Heart right ventricle (tissue), 16 donors: ENCODE results near the gene ZNF518B. TPM values are rescaled to one million over a fixed set of nuclear protein-coding genes. Genes with fewer than 3 reads are reported as not detected.

Experiments used
- ATAC-seq, 8 donors: fragments of 200-7000 bp; cut with Tn5 transposase; one replicate each; pipeline ENCODE4 v1.9.1; 2020; ENCODE audit warnings: mild to moderate bottlenecking in 8 of 8, moderate library complexity in 8 of 8, moderate number of reproducible peaks in 1 of 8
- DNase-seq, 2 donors: peaks; one replicate each; pipeline ENCODE4 v3.0.0-alpha.2; 2020
- H3K27ac ChIP-seq, 10 donors: fragments of 200-600 bp; sonication (generic) in 2 of 10; one replicate each; pipeline versions ENCODE4 v1.5.0 to v1.8.0; 2020 to 2022; ENCODE audit warnings: mild to moderate bottlenecking in 3 of 10
- H3K27me3 ChIP-seq, 7 donors: fragments of 200-600 bp; one replicate each; pipeline ENCODE4 v1.8.0; 2021 to 2022; ENCODE audit warnings: mild to moderate bottlenecking in 2 of 7
- H3K36me3 ChIP-seq, 9 donors: fragments of 200-600 bp; sonication (generic) in 1 of 9; one replicate each; pipeline versions ENCODE4 v1.5.0 to v1.8.0; 2020 to 2022; ENCODE audit warnings: mild to moderate bottlenecking in 2 of 9
- H3K4me1 ChIP-seq, 9 donors: fragments of 200-600 bp; sonication (generic) in 1 of 9; one replicate each; pipeline versions ENCODE4 v1.5.0 to v1.8.0; 2020 to 2022; ENCODE audit warnings: mild to moderate bottlenecking in 4 of 9
- H3K4me3 ChIP-seq, 10 donors: fragments of 200-600 bp; sonication (generic) in 2 of 10; one replicate each; pipeline versions ENCODE4 v1.5.0 to v1.8.0; 2020 to 2022; ENCODE audit warnings: mild to moderate bottlenecking in 7 of 10, moderate library complexity in 2 of 10
- H3K9me3 ChIP-seq, 11 donors: fragments of 200-600 bp in 10 of 11; sonication (generic) in 2 of 11; one replicate each; pipeline versions ENCODE4 v1.5.0 to v1.8.0; 2013 to 2022; ENCODE audit warnings: mild to moderate bottlenecking in 2 of 11, control low read depth in 1 of 11, moderate library complexity in 1 of 11
- WGBS, 2 donors: extraction: QIAGEN DNeasy Blood & Tissue Kit; methylation state at CpG; one replicate each; pipeline ENCODE4 v1.1.7; 2013; ENCODE audit warnings: inconsistent platforms in 1 of 2; 5-methylcytosine and 5-hydroxymethylcytosine counted together
- intact Hi-C, 10 donors: fragments of 100-400 bp; cut with DNase I; formaldehyde crosslinking; loops; one replicate each; pipeline versions ENCODE4 v1.11.1 to v1.14.2; 2022
- long read RNA-seq, 3 donors: library from polyadenylated mRNA; unstranded; transcript quantifications; one replicate each; pipeline ENCODE4 v2.0.0, GENCODE V29; 2020 to 2021
- polyA plus RNA-seq, 2 donors: library from polyadenylated mRNA; stranded (reverse); fragments of 200-250 nt; gene quantifications; one replicate each; pipeline ENCODE4 v1.2.3, GENCODE V29; 2013
- total RNA-seq, 10 donors: library from RNA; stranded (reverse); fragmentation: NEBNext Ultra II Directional in 3 of 10; extraction: Animal tissue kit (Norgen Biotek cat#: 25700) in 3 of 10; gene quantifications; one replicate each; pipeline versions ENCODE4 v1.2.1 to v1.2.4, GENCODE V29; 2021 to 2023
- TF ChIP-seq, protein P1 (sequence below), 9 donors: fragments of 200-600 bp; sonication (generic) in 2 of 9; IDR thresholded peaks; one replicate each; pipeline versions ENCODE4 v1.5.0 to v1.8.0; 2021 to 2022; ENCODE audit warnings: antibody characterized with exemption in 9 of 9, mild to moderate bottlenecking in 5 of 9, moderate library complexity in 1 of 9
- donor health status: Arrhythmogenic right ventricular cardiomyopathy.
- donor health status: ischemic (EF 13 %, LVEDD 7.1; RV severe dilation, severe dysfunction).
- donor health status: healthy with polysubstance abuse.
- donor health status: DM: no; HTN: yes; CAD: no.
- donor health status: DM: no; HTN: no; CAD: no.
- donor health status: ischemic (EF 25% LVEDD 6.9; RV normal size, moderate dysfunction).
- donor health status: ischemic (EF 25% LVEDD 5.7; RV mildly dilated, moderate dysfunction).
- donor health status: healthy.
- donor health status: DM: yes; HTN: yes; CAD: no.
- donor health status: Ischemic cardiomyopathy.
- donor health status: ischemic (EF 35%, LVEDD 5.7; RV mildly dilated, moderate dysfunction).
- donor health status: nonischemic (EF 11% LVEDD 7.7; RV severe dilation, severe dysfunction).
- donor health status: DM: yes; HTN: yes; CAD: no.
- donor health status: PGD.
- donor health status: ischemic (EF 29% LVEDD 5.4; RV normal size, mild dysfunction).
- donor health status: nonischemic (EF 23%, LVEDD 6.1; RV moderate dilation, normal function).

Gene ZNF518B, protein sequence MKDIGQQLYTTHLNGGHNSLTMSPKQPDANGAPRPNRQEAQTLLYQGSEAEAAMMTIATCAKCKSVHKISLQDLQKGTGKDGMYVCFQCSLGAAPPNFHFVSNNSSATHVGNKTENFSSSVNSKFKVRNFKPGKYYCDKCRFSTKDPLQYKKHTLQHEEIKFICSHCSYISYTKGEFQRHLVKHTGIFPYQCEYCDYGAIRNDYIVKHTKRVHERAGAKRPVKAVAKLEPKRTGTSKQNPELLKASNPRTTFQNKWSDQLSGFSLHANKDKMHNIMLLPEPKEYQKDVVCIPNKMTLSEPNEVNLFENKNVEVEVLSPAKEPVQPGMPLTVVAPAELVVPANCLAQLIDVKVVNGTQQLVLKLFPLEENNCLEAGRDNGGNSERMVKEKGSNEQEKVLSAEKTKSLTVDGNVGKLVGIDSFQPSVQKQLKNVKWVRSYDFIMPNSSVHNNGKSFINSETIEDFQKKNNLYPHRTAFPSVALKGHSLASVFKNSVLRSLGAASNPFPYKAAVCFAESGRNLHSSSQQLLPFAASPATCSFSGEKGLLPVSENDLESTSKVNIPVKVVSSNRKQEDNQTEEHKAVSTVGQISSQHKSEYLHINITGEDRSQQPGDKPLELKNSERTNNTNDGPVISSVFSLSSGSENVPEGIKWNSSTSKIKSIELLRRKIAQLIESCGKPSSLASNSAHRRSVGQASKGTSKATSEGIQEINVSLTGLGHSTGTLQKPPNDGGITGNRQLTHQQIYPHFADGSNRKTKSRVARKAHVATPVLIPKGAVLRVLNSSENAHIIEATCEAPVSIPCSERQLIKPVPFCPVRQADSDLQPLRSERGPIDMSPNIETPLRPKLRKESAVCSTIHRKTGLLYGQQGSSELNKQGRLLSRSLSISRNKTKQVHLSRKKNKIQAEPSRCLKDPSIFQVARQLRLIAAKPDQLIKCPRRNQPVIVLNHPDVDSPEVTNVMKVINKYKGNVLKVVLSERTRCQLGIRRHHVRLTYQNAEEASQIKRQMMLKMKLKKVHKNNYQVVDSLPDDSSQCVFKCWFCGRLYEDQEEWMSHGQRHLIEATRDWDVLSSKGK
- total RNA-seq: 10 to 100 TPM; 18.7 to 28.2 (median 24.4) TPM
- polyA plus RNA-seq: 1 to 10 TPM; 5.2 to 6.9 TPM
- long read RNA-seq, donor 1, full-length matches to known transcripts: 16 of 24 reads
- long read RNA-seq, donor 1, partial matches to known transcripts: 4 of 24 reads
- long read RNA-seq, donor 1, other reads (novel, unspliced or antisense): 4 of 24 reads
- long read RNA-seq, donor 2, full-length matches to known transcripts: 18 of 28 reads
- long read RNA-seq, donor 2, partial matches to known transcripts: 0 of 28 reads
- long read RNA-seq, donor 2, other reads (novel, unspliced or antisense): 10 of 28 reads
- long read RNA-seq, donor 3, full-length matches to known transcripts: 25 of 36 reads
- long read RNA-seq, donor 3, partial matches to known transcripts: 0 of 36 reads
- long read RNA-seq, donor 3, other reads (novel, unspliced or antisense): 11 of 36 reads

DNA sequence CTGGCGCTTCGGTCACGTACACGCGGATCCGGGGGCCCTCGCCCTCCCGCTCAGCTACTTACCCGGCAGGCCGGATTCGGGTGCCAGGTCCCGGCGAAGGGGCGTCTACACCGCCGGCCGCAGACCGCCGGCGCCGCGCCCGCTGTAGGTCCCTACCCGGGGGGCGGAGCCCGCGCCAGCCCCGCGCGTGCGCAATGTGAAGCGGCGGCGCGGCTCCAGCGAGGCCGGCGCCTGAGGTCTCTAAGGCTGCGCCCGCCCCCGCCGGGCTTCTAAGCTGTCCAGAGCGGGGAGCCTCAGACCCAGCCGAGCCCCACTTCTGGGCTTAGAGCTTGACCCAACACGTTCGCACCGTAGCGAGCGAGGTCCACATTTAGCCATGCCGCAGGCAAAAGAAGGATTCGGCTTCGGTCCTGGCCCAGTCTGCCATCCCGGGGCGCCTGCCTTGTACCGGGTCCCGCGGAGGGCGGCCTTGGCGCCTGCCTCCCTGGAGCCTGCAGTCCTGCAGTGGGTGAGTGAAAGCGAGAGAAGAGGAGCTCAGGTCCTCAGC, at the start of gene ZNF518B:
Gene ZNF518B (minus strand): TSS at position 172 of the 547 bp plus-strand sequence. CDS start 11,098 bp downstream, outside the sequence.
- Histone ChIP-seq H3K9me3 (no peaks in the 10 kb centered on the region), H3K27me3 (peaks cover 6 to 49% (median 24%) of the 10 kb centered on the region in 7 donors), H3K36me3 (peaks cover 0 to 32% (median 12%) of the 10 kb centered on the region in 9 donors), H3K27ac (peak within 1 kb of the TSS in 9 of 10 donors; percentile 36 to 81 (median 64)), H3K4me1 (peaks cover 0 to 33% (median 18%) of the 10 kb centered on the region in 9 donors), H3K4me3 (peak within 1 kb of the TSS; percentile 48 to 70 (median 64))
- intact Hi-C loops: loop anchor here in 1 of 10 donors (10.0 kb wide), 1 partner anchor 87 kb away; no protein-coding TSS in a partner anchor
- TF ChIP-seq, protein P1, sequence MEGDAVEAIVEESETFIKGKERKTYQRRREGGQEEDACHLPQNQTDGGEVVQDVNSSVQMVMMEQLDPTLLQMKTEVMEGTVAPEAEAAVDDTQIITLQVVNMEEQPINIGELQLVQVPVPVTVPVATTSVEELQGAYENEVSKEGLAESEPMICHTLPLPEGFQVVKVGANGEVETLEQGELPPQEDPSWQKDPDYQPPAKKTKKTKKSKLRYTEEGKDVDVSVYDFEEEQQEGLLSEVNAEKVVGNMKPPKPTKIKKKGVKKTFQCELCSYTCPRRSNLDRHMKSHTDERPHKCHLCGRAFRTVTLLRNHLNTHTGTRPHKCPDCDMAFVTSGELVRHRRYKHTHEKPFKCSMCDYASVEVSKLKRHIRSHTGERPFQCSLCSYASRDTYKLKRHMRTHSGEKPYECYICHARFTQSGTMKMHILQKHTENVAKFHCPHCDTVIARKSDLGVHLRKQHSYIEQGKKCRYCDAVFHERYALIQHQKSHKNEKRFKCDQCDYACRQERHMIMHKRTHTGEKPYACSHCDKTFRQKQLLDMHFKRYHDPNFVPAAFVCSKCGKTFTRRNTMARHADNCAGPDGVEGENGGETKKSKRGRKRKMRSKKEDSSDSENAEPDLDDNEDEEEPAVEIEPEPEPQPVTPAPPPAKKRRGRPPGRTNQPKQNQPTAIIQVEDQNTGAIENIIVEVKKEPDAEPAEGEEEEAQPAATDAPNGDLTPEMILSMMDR (IDR thresholded peaks at IDR 0.05): no peak
- DNase-seq (peak; percentile 54 to 82), ATAC-seq (peak; percentile 88 to 94 (median 91))
- 1 to 4% methylated on average over 57 to 60 of the region's 60 CpGs for WGBS, 2 donors

DNA sequence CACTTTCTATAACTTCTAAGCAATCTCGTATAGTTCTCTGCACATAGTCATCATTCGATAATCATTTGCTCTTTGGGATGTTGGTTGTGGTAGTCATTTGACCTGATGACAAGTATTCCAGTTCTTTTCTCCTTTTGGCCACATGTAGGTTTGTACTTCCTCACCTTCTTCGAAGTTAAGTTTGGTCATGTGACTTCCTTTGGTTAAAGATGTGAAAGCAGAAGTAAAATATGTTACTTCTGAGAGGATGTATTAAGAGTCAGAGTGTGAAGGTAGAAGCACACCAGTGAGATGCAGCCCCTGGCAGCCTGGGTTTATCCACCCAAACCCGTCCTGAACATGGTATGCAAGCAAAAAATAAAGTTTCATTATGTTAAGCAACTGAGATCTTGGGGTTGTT, 48.9 kb upstream of the ZNF518B start:
- Histone ChIP-seq H3K27me3 (no peaks in the 10 kb centered on the region), H3K4me3 (no peak overlapping the region), H3K4me1 (no peaks in the 10 kb centered on the region), H3K27ac (no peak overlapping the region), H3K9me3 (peaks cover 0 to 8% (median 0%) of the 10 kb centered on the region in 11 donors), H3K36me3 (no peaks in the 10 kb centered on the region)
- intact Hi-C loops: no loop called here
- TF ChIP-seq, protein P1 (IDR thresholded peaks at IDR 0.05): no peak
- no peak for ATAC-seq
- DNase-seq: no peak
- whole genome bisulfite sequencing, 2 donors: 87 to 89% methylated on average over 4 of the region's 4 CpGs

DNA sequence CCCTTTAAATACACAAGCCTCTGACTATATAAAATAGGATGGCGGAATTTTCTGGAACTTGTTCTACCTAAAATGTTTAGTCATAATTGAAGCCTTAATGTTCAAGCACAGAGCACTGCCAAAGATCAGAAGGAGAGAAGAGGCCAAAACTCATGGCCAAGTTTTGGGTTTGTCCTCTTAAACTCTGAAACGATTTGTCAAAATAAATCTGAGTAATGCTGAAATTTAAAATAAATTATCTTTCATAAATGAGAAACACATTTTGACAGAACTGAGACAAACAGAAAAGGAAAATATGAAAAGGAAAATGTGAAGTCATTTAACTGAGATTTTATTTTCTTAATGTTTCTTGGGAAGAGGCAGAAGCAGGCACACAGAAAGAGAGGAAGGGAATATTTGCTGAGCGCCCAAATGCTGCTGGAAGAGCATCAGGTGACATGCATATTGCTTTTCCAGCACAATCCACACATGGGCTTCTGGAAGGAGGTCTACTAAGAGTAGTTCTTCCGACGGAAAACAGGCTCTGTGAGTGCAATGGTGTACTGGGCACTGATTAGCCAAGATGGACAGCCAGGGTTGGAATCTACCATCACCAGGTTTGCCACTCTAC, 47.4 kb upstream of the ZNF518B start:
- Histone ChIP-seq H3K4me3 (no peak overlapping the region), H3K4me1 (no peaks in the 10 kb centered on the region), H3K9me3 (peaks cover 0 to 8% (median 0%) of the 10 kb centered on the region in 11 donors), H3K27me3 (no peaks in the 10 kb centered on the region), H3K36me3 (no peaks in the 10 kb centered on the region), H3K27ac (no peak overlapping the region)
- ATAC-seq: no peak
- TF ChIP-seq, protein P1 (IDR thresholded peaks at IDR 0.05): no peak
- 76 to 80% methylated on average over 5 of the region's 5 CpGs for WGBS, 2 donors
- no peak for DNase-seq
- intact Hi-C loops: no loop called here
